IMR-90 (cell line): ENCODE results near the gene CHRNA1. TPM values are rescaled to one million over a fixed set of nuclear protein-coding genes. Genes with fewer than 3 reads are reported as not detected.

ENCODE experiments used
- ATAC-seq: fragments of 200-7000 bp; cut with Tn5 transposase; 2 replicates; pipeline ENCODE4 v1.9.1; 2020; ENCODE audit warnings: low read depth, mild to moderate bottlenecking, moderate library complexity
- BruUV-seq: library from RNA; stranded (reverse); fragments of 400-500 nt; replicated peaks from 2 replicates; lab custom pipeline; 2021; lab: Mats Ljungman, UMichigan
- CTCF ChIA-PET: fragments of 300-600 bp; formaldehyde crosslinking; extraction: SDS; loops from one replicate; lab custom pipeline; 2021; ENCODE audit warnings: antibody characterized with exemption; lab: Yijun Ruan, JAX
- POLR2A ChIA-PET: fragments of 300-600 bp; sonication (Branson Sonifier 250); formaldehyde crosslinking; loops from one replicate; lab custom pipeline; 2022; ENCODE audit warnings: antibody characterized with exemption; ENCODE audit not compliant: unreplicated experiment; lab: Charles Lee
- DNase-seq: peaks from one replicate; pipeline ENCODE4 v3.0.0; 2013
- H2AFZ ChIP-seq: replicated peaks from 2 replicates; pipeline ENCODE3; 2013; ENCODE audit warnings: low read length, mild to moderate bottlenecking; ENCODE audit not compliant: poor library complexity
- H2AK5ac ChIP-seq: 2 replicates; pipeline ENCODE4 v1.6.1; 2013; ENCODE audit warnings: low read depth, low read length, inconsistent platforms
- H2AK9ac ChIP-seq: replicated peaks from 2 replicates; pipeline ENCODE3; 2013; ENCODE audit warnings: mild to moderate bottlenecking, low read depth, low read length, moderate library complexity; ENCODE audit not compliant: poor library complexity
- H2BK120ac ChIP-seq: 2 replicates; pipeline ENCODE4 v1.6.1; 2013; ENCODE audit warnings: low read depth, low read length, inconsistent platforms
- H2BK15ac ChIP-seq: 3 replicates; pipeline ENCODE4 v1.6.1; 2013; ENCODE audit warnings: low read depth, low read length, inconsistent platforms
- H2BK20ac ChIP-seq: 2 replicates; pipeline ENCODE4 v1.6.1; 2013; ENCODE audit warnings: low read depth, mild to moderate bottlenecking, inconsistent platforms, low read length, moderate library complexity
- H2BK5ac ChIP-seq: 2 replicates; pipeline ENCODE4 v1.6.1; 2013; ENCODE audit warnings: mild to moderate bottlenecking, low read depth, low read length, inconsistent platforms; ENCODE audit not compliant: poor library complexity, severe bottlenecking
- H3K14ac ChIP-seq: replicated peaks from 2 replicates; pipeline ENCODE4 v1.6.1; 2013; ENCODE audit warnings: low read depth, low read length, inconsistent platforms
- H3K18ac ChIP-seq: 2 replicates; pipeline ENCODE4 v1.6.1; 2013; ENCODE audit warnings: low read depth, low read length, control low read depth
- H3K23ac ChIP-seq: 2 replicates; pipeline ENCODE4 v1.6.1; 2013; ENCODE audit warnings: low read depth, low read length, inconsistent platforms
- H3K27ac ChIP-seq: 2 replicates; pipeline ENCODE4 v1.5.1; 2013; ENCODE audit warnings: mild to moderate bottlenecking, control low read depth, low read length; ENCODE audit not compliant: insufficient read depth
- H3K27me3 ChIP-seq: 2 replicates; pipeline ENCODE4 v1.6.1; 2013; ENCODE audit warnings: low read length; ENCODE audit not compliant: control insufficient read depth, insufficient read depth
- H3K36me3 ChIP-seq: 2 replicates; pipeline ENCODE4 v1.6.1; 2013; ENCODE audit warnings: low read length, mixed read lengths; ENCODE audit not compliant: control insufficient read depth, insufficient read depth
- H3K4ac ChIP-seq: 2 replicates; pipeline ENCODE4 v1.6.1; 2013; ENCODE audit warnings: low read depth, low read length, inconsistent platforms
- H3K4me1 ChIP-seq: 2 replicates; pipeline ENCODE4 v1.6.1; 2013; ENCODE audit warnings: low read length, mixed read lengths; ENCODE audit not compliant: control insufficient read depth, insufficient read depth
- H3K4me2 ChIP-seq: 2 replicates; pipeline ENCODE4 v1.6.1; 2013; ENCODE audit warnings: low read depth, mild to moderate bottlenecking, control low read depth, low read length, moderate library complexity
- H3K4me3 ChIP-seq: 2 replicates; pipeline ENCODE4 v1.5.1; 2013; ENCODE audit warnings: low read depth, mild to moderate bottlenecking, control low read depth, low read length, moderate library complexity; ENCODE audit not compliant: insufficient read depth
- H3K56ac ChIP-seq: 2 replicates; pipeline ENCODE4 v1.6.1; 2013; ENCODE audit warnings: low read length, inconsistent platforms; ENCODE audit not compliant: insufficient read depth; ENCODE audit errors: extremely low read depth
- H3K79me1 ChIP-seq, 2 experiments: 2 replicates each; pipeline ENCODE4 v1.6.1; 2013; ENCODE audit warnings: low read length in 2 of 2, inconsistent platforms in 1 of 2, low read depth in 1 of 2
- H3K9ac ChIP-seq: 2 replicates; pipeline ENCODE4 v1.6.1; 2013; ENCODE audit warnings: low read depth, low read length, control low read depth
- H3K9me1 ChIP-seq: 2 replicates; pipeline ENCODE4 v1.6.1; 2013; ENCODE audit warnings: low read length, inconsistent platforms; ENCODE audit not compliant: insufficient read depth
- H3K9me3 ChIP-seq: 2 replicates; pipeline ENCODE4 v1.6.1; 2013; ENCODE audit warnings: low read length; ENCODE audit not compliant: control insufficient read depth, insufficient read depth
- H4K20me1 ChIP-seq: 2 replicates; pipeline ENCODE4 v1.6.1; 2013; ENCODE audit warnings: low read length, inconsistent platforms; ENCODE audit not compliant: insufficient read depth
- H4K5ac ChIP-seq: 2 replicates; pipeline ENCODE4 v1.6.1; 2013; ENCODE audit warnings: mild to moderate bottlenecking, low read depth, low read length, control low read depth
- H4K8ac ChIP-seq, 2 experiments: 2 replicates each; pipeline ENCODE4 v1.6.1; 2013; ENCODE audit warnings: low read depth in 2 of 2, low read length in 2 of 2, control low read depth in 1 of 2, inconsistent platforms in 1 of 2
- H4K91ac ChIP-seq: 2 replicates; pipeline ENCODE4 v1.6.1; 2013; ENCODE audit warnings: low read depth, low read length, inconsistent platforms; ENCODE audit not compliant: insufficient read depth
- CHD1 ChIP-seq: IDR thresholded peaks from 2 replicates; pipeline ENCODE4 v1.6.1; 2012; ENCODE audit warnings: low read depth, low read length, improper control_type of control experiment
- ELK1 ChIP-seq: fragments of 150-350 bp; IDR thresholded peaks from 2 replicates; pipeline ENCODE4 v1.6.1; 2016; ENCODE audit warnings: low read depth, mild to moderate bottlenecking, low read length, moderate library complexity, borderline replicate concordance
- FOS ChIP-seq: fragments of 150-350 bp; IDR thresholded peaks from 2 replicates; pipeline ENCODE4 v1.6.1; 2016; ENCODE audit warnings: low read depth, low read length
- MAFK ChIP-seq: IDR thresholded peaks from 2 replicates; pipeline ENCODE4 v1.6.1; 2012; ENCODE audit warnings: low read depth, low read length, improper control_type of control experiment
- NFE2L2 ChIP-seq: fragments of 150-350 bp; IDR thresholded peaks from 2 replicates; pipeline ENCODE4 v1.6.1; 2016; ENCODE audit warnings: low read depth, mild to moderate bottlenecking, low read length
- POLR2A ChIP-seq: IDR thresholded peaks from 2 replicates; pipeline ENCODE4 v1.6.1; 2012; ENCODE audit warnings: mild to moderate bottlenecking, low read depth, low read length
- RAD21 ChIP-seq: IDR thresholded peaks from 2 replicates; pipeline ENCODE4 v1.6.1; 2012; ENCODE audit warnings: low read length, improper control_type of control experiment
- RFX5 ChIP-seq: IDR thresholded peaks from 2 replicates; pipeline ENCODE4 v1.8.0; 2012; ENCODE audit warnings: low read depth, mild to moderate bottlenecking, low read length, moderate library complexity
- SMC3 ChIP-seq: fragments of 150-350 bp; IDR thresholded peaks from 2 replicates; pipeline ENCODE4 v1.6.1; 2016; ENCODE audit warnings: low read depth, mild to moderate bottlenecking, antibody characterized with exemption, low read length, moderate library complexity
- USF2 ChIP-seq: fragments of 150-350 bp; IDR thresholded peaks from 2 replicates; pipeline ENCODE4 v1.6.1; 2017; ENCODE audit warnings: mild to moderate bottlenecking, antibody characterized with exemption, low read length, low read depth
- WGBS, 2 experiments: methylation state at CpG; one replicate each; pipeline versions ENCODE4 v1.1.5 to v1.1.7; 2013; ENCODE audit warnings: missing lambda C conversion rate in 2 of 2; ENCODE audit not compliant: insufficient read length in 1 of 2; ENCODE audit errors: extremely low coverage in 2 of 2; 5-methylcytosine and 5-hydroxymethylcytosine counted together
- dilution Hi-C: fragments of 300-500 bp; cut with HindIII; formaldehyde crosslinking; loops from one replicate; pipeline ENCODE4 v1.14.3; 2018; ENCODE audit warnings: low sequenced_read_pairs; ENCODE audit not compliant: unreplicated experiment
- in situ Hi-C: fragments of 300-500 bp; cut with MboI; formaldehyde crosslinking; loops from 3 replicates; pipeline ENCODE4 v1.14.3; 2019; ENCODE audit warnings: low sequenced_read_pairs, inconsistent platforms, mixed read lengths
- intact Hi-C: fragments of 100-400 bp; cut with micrococcal nuclease; formaldehyde crosslinking; loops from 2 replicates; pipeline ENCODE4 v1.10.0; 2022
- polyA plus RNA-seq, 3 experiments: library from polyadenylated mRNA; depleted of rRNA; stranded (reverse); fragments of >200 nt; gene quantifications; 2 replicates each; pipeline ENCODE4 v1.2.3, GENCODE V29; 2012; ENCODE audit warnings: low replicate concordance in 1 of 3
- total RNA-seq: library from RNA; depleted of rRNA; stranded (reverse); fragments of >200 nt; gene quantifications from 2 replicates; pipeline ENCODE4 v1.2.3, GENCODE V29; 2012

CHRNA1 gene
- total and polyA plus RNA-seq, 2 of the 4 experiments (the other 2 are of a cell fraction), result 0.75 to 0.90 TPM

GRCh38 chr2:174775571-174775980, 11.3 kb upstream of the CHRNA1 start:
- peaks cover 0 to 14% of the 10 kb centered on the region in 2 experiments; a peak in 2 of 4 replicates for H3K79me1 ChIP-seq
- H4K20me1 ChIP-seq, result no peaks in the 10 kb centered on the region
- H3K56ac ChIP-seq, result no peak overlapping the region
- H3K27me3 ChIP-seq, result no peaks in the 10 kb centered on the region
- peaks cover 43% of the 10 kb centered on the region for H3K9me1 ChIP-seq
- H3K9ac ChIP-seq, result no peak overlapping the region
- H3K23ac ChIP-seq, result peak overlapping the region; percentile 40; the same call in 1 of the 2 replicates
- H3K18ac ChIP-seq, result peak overlapping the region; percentile 87
- H2BK5ac ChIP-seq, result peak overlapping the region; percentile 48
- POLR2A ChIA-PET, result interaction anchor here (1.5 kb wide), 1 partner anchor 12 kb away, joined by 6 read pairs; no protein-coding TSS in a partner anchor
- H2AK5ac ChIP-seq, result peak overlapping the region; percentile 87
- H3K14ac ChIP-seq, result peak overlapping the region; percentile 83
- H3K27ac ChIP-seq, result peak overlapping the region; percentile 30; the same call in 1 of the 2 replicates
- DNase-seq (peak; percentile 47), ATAC-seq (no peak)
- no peaks in the 10 kb centered on the region for H3K36me3 ChIP-seq
- H3K4ac ChIP-seq, result peak overlapping the region; percentile 98
- intact Hi-C loops, result loop anchor here (1.0 kb wide), 1 partner anchor 25 kb away; no protein-coding TSS in a partner anchor
- no peak overlapping the region for H3K4me2 ChIP-seq
- H4K8ac ChIP-seq, result peak overlapping the region; percentile 12 to 72; a peak in 2 of 4 replicates
- no peak overlapping the region for H3K4me3 ChIP-seq
- dilution Hi-C loops, result no loop called here
- BruUV-seq, result no TSS peak
- peak overlapping the region; percentile 81 for H4K91ac ChIP-seq
- in situ Hi-C loops, result loop anchor here (5.0 kb wide), 1 partner anchor 67 kb away; no protein-coding TSS in a partner anchor
- peak overlapping the region; percentile 74 for H2AK9ac ChIP-seq
- H2AFZ ChIP-seq, result peak overlapping the region; percentile 67
- peaks cover 47% of the 10 kb centered on the region for H3K4me1 ChIP-seq
- H2BK20ac ChIP-seq, result peak overlapping the region; percentile 91
- no peaks in the 10 kb centered on the region for H3K9me3 ChIP-seq
- 100% methylated on average over 1 of the region's 5 CpGs; no CpG with 5 or more reads in 1 of the 2 experiments for WGBS, 2 experiments
- TF ChIP-seq RAD21 (no peak), CHD1 (no peak), SMC3 (no peak), MAFK (no peak), FOS (no peak), USF2 (no peak), POLR2A (no peak), ELK1 (no peak), NFE2L2 (no peak), RFX5 (no peak)
- CTCF ChIA-PET, result interaction anchor here (1.0 to 1.5 kb wide), 3 partner anchors 20 to 210 kb away, joined by 3 read pairs; no protein-coding TSS in a partner anchor
- peak overlapping the region; percentile 77 for H4K5ac ChIP-seq
- H2BK120ac ChIP-seq, result peak overlapping the region; percentile 97
- H2BK15ac ChIP-seq, result peak overlapping the region; percentile 41; the same call in 2 of the 3 replicates
